Measurements from ENCODE around the gene TNNT1. TPM values are rescaled to one million over a fixed set of nuclear protein-coding genes. Genes with fewer than 3 reads are reported as not detected.

TNNT1 gene
- total RNA-seq (2021; ENCODE audit: unreplicated experiment), result 188 TPM
- polyA plus RNA-seq (2012), result 219 and 251 TPM in 2 replicates
- Bru-seq, nascent RNA, result percentile 72 among the genes with signal in this experiment
- BruChase-seq, experiment 1, labeled RNA remaining after a 6-hour chase, result percentile 84 among the genes with signal in this experiment
- percentile 85 among the genes with signal in this experiment for BruChase-seq, experiment 2, labeled RNA remaining after a 2-hour chase
- long read RNA-seq, transcript TNNT1-207 (10 exons, 880 nt), result minor isoform, 7 of 336 reads
- long read RNA-seq, transcript TNNT1-208 (11 exons, 1,065 nt), result minor isoform, 23 of 336 reads
- long read RNA-seq, transcript TNNT1-204 (10 exons, 995 nt), result major isoform, 64 of 336 reads
- long read RNA-seq, partial matches to known transcripts, result 154 of 336 reads
- long read RNA-seq, other reads (novel, unspliced or antisense), result 85 of 336 reads

GRCh38 chr19:55149078-55150003, at the start of gene TNNT1:
TNNT1 (minus strand) TSS chr19:55149206; CDS start chr19:55147157, 2,049 bp downstream.
- BruUV-seq (replicated peaks), result no TSS peak
- H3K4me2 ChIP-seq (ENCODE audit: low read length), result peak within 1 kb of the TSS; percentile 88
- peaks cover 0 to 4% of the 10 kb centered on the region in 2 experiments; a peak in 1 of 4 replicates for H3K36me3 ChIP-seq (ENCODE audit: control insufficient read depth in 1 of 2, insufficient read depth in 2 of 2, low read length in 2 of 2)
- no peak within 1 kb of the TSS for H3K4me3 ChIP-seq (replicated peaks in 1 of 2; ENCODE audit: low read depth in 1 of 2, low read length in 2 of 2)
- ATAC-seq, result no peak
- no peak within 1 kb of the TSS for H3K9ac ChIP-seq (ENCODE audit: low read length)
- intact Hi-C loops (cut with micrococcal nuclease), result loop anchor here (10.0 kb wide), 1 partner anchor 485 kb away; no protein-coding TSS in a partner anchor
- no peaks in the 10 kb centered on the region for H3K27me3 ChIP-seq (ENCODE audit: insufficient read depth, low read length)
- no peaks in the 10 kb centered on the region for H3K9me2 ChIP-seq (ENCODE audit: insufficient read depth)
- TF ChIP-seq POLR2AphosphoS5 (IDR thresholded peaks at IDR 0.05; ENCODE audit: low read depth, low read length), result no peak
- TF ChIP-seq CBX3 (IDR thresholded peaks at IDR 0.05; ENCODE audit: low read depth), result no peak
- TF ChIP-seq ZNF274 (IDR thresholded peaks at IDR 0.05; ENCODE audit: low read depth, low read length), result no peak
- no peak for TF ChIP-seq ATF3 (IDR thresholded peaks at IDR 0.05)
- TF ChIP-seq EZH2 (IDR thresholded peaks at IDR 0.05), result no peak
- TF ChIP-seq SRF (IDR thresholded peaks at IDR 0.05; ENCODE audit: low read depth), result no peak
- no peak for TF ChIP-seq JUND (IDR thresholded peaks at IDR 0.05)
- no peak for TF ChIP-seq CEBPB (IDR thresholded peaks at IDR 0.05; ENCODE audit: low read depth)
- TF ChIP-seq EZH2phosphoT487 (IDR thresholded peaks at IDR 0.05; ENCODE audit: borderline replicate concordance), result no peak
- no peak for TF ChIP-seq EGR1 (IDR thresholded peaks at IDR 0.05; ENCODE audit: low read depth)
- TF ChIP-seq ZBTB33 (IDR thresholded peaks at IDR 0.05; ENCODE audit: extremely low read depth, insufficient replicate concordance, low read length), result no peak
- no peak for TF ChIP-seq ZFX (IDR thresholded peaks at IDR 0.05)
- no peak for TF ChIP-seq POLR2A (IDR thresholded peaks at IDR 0.05; ENCODE audit: borderline replicate concordance, extremely low read depth, insufficient read depth, insufficient read length)
- TF ChIP-seq CTCF (IDR thresholded peaks at IDR 0.05 in 2 of 3, conservative IDR thresholded peaks at IDR 0.05 in 1 of 3; ENCODE audit: borderline replicate concordance in 1 of 3, insufficient read depth in 1 of 3, low read depth in 2 of 3, low read length in 2 of 3), result no peak
- no peak for TF ChIP-seq MAX (IDR thresholded peaks at IDR 0.05)
- no peak within 1 kb of the TSS for H2AFZ ChIP-seq (ENCODE audit: low read depth, low read length, poor library complexity, severe bottlenecking)
- ChIA-PET CTCF (interaction anchor here (4.4 kb wide), 1 partner anchor 11 kb away, joined by 53 read pairs; no protein-coding TSS in a partner anchor), POLR2A (no interaction called here), RAD21 (ENCODE audit: low non-redundant PET in 1 of 2, low total read pairs in 2 of 2, uncharacterized antibody in 2 of 2, unreplicated experiment in 2 of 2) (no interaction called here)
- H4K20me1 ChIP-seq (ENCODE audit: insufficient read depth), result no peaks in the 10 kb centered on the region
- H3K4me1 ChIP-seq (ENCODE audit: control insufficient read depth in 1 of 2, insufficient read depth in 2 of 2, low read length in 2 of 2), result peaks cover 19 to 60% of the 10 kb centered on the region in 2 experiments
- H3K27ac ChIP-seq (ENCODE audit: low read depth, low read length), result peak within 1 kb of the TSS; percentile 66
- no peak for DNase-seq (ENCODE audit: low read depth, low spot score)
- H3K79me2 ChIP-seq (ENCODE audit: insufficient read depth, low read length), result peaks cover 4% of the 10 kb centered on the region
- no peaks in the 10 kb centered on the region for H3K9me3 ChIP-seq (ENCODE audit: control insufficient read depth in 1 of 2, insufficient read depth in 1 of 2, low read depth in 1 of 2, low read length in 2 of 2)
